Measurements from ENCODE around the gene CKMT2.
"Not testable (repeated sequence)": the region's sequence is repeated elsewhere in the genome, so short reads cannot be mapped to it uniquely, and the experiment has no call there.

Gene CKMT2

DNA sequence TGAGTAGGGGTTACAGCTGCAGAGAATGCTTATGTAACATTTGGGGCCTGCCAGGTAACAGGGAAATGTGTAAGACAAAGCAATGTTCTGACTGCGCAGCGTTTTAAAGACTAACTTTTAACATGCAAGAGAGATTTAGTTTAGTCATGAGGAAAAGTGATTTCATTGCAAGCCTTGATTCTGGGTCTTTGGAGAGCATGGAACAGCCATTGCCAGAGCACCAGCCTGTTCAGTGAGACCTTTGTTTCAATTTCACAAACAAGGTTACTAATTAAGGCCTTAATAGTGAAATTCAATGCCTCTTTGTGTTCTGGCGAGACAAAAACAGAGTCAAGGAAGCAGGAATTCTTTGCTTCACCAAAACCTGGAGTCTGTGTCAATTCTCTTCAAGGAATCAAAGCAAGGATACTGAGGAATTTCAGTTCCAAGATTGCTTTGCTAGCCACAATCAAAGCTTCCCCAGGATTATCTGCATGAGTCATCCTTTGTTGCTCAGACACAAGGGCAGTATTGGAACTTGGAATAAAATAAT lies 14.4 kb downstream of the CKMT2 start:
- Histone ChIP-seq H3K4me3 (no peak overlapping the region), H3K36me3 (ENCODE audit: insufficient read depth, low read length) (0 out of 2 replicates have a peak, but pooled peaks cover 9% of the 10 kb centered on the region), H3K27ac (no peak overlapping the region), H3K9ac (ENCODE audit: insufficient read length) (no peak overlapping the region), H3K9me3 (ENCODE audit: low read depth, low read length) (no peaks in the 10 kb centered on the region)
- TF ChIP-seq EZH2 (IDR thresholded peaks at IDR 0.05) (no peak), FOXP2 (optimal IDR thresholded peaks at IDR 0.05; ENCODE audit: control extremely low read depth, extremely low read length, insufficient read depth) (no peak), POLR2AphosphoS5 (IDR thresholded peaks at IDR 0.05; ENCODE audit: borderline replicate concordance, low read depth, low read length) (no peak)
- no peak for DNase-seq (ENCODE audit: low read depth, low spot score)

- H3K27ac ChIP-seq, result no peak overlapping the region
- DNase-seq (ENCODE audit: low read depth, low spot score), result no peak
- no peaks in the 10 kb centered on the region for H3K9me3 ChIP-seq (ENCODE audit: low read depth, low read length)
- TF ChIP-seq EZH2 (IDR thresholded peaks at IDR 0.05) (no peak), FOXP2 (optimal IDR thresholded peaks at IDR 0.05; ENCODE audit: control extremely low read depth, extremely low read length, insufficient read depth) (no peak), POLR2AphosphoS5 (IDR thresholded peaks at IDR 0.05; ENCODE audit: borderline replicate concordance, low read depth, low read length) (no peak)
- 0 out of 2 replicates have a peak, but pooled peaks cover 9% of the 10 kb centered on the region for H3K36me3 ChIP-seq (ENCODE audit: insufficient read depth, low read length)
- H3K9ac ChIP-seq (ENCODE audit: insufficient read length), result no peak overlapping the region
- no peak overlapping the region for H3K4me3 ChIP-seq
Observed at GRCh38 chr5:81249240-81249639, 16.1 kb downstream of the CKMT2 start.

- H3K4me3 ChIP-seq, result no peak overlapping the region
- H3K27ac ChIP-seq, result no peak overlapping the region
- no peaks in the 10 kb centered on the region for H3K9me3 ChIP-seq (ENCODE audit: low read depth, low read length)
- H3K9ac ChIP-seq (ENCODE audit: insufficient read length), result no peak overlapping the region
- no peak for TF ChIP-seq FOXP2 (optimal IDR thresholded peaks at IDR 0.05; ENCODE audit: control extremely low read depth, extremely low read length, insufficient read depth)
- no peak for TF ChIP-seq EZH2 (IDR thresholded peaks at IDR 0.05)
- no peak for TF ChIP-seq POLR2AphosphoS5 (IDR thresholded peaks at IDR 0.05; ENCODE audit: borderline replicate concordance, low read depth, low read length)
- DNase-seq (ENCODE audit: low read depth, low spot score), result no peak
- H3K36me3 ChIP-seq (ENCODE audit: insufficient read depth, low read length), result 0 out of 2 replicates have a peak, but pooled peaks cover 9% of the 10 kb centered on the region
Observed at GRCh38 chr5:81250004-81250403, 16.9 kb downstream of the CKMT2 start.

DNA sequence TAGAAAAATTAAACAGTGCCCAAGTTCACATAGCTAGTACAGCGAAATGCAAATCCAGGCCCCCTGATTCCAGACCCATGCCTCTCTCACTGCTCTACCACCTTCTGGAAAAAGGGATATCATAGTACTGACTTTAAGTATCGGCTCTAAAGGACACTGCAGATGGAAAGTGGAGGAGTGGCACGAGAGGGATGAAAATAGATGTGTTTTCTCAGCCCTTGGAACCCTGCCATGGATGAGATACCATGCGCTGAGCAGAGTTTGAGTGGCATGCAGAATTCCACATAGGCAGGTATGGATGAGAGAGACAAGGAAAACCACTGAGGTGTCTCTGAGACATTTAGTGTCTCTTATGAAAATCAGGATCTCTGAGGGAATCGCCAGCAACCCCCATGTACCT lies 18.8 kb downstream of the CKMT2 start:
- Histone ChIP-seq H3K36me3 (ENCODE audit: insufficient read depth, low read length) (0 out of 2 replicates have a peak, but pooled peaks cover 9% of the 10 kb centered on the region), H3K27ac (no peak overlapping the region), H3K9ac (ENCODE audit: insufficient read length) (no peak overlapping the region), H3K4me3 (no peak overlapping the region), H3K9me3 (ENCODE audit: low read depth, low read length) (no peaks in the 10 kb centered on the region)
- TF ChIP-seq EZH2 (IDR thresholded peaks at IDR 0.05) (no peak), POLR2AphosphoS5 (IDR thresholded peaks at IDR 0.05; ENCODE audit: borderline replicate concordance, low read depth, low read length) (no peak), FOXP2 (optimal IDR thresholded peaks at IDR 0.05; ENCODE audit: control extremely low read depth, extremely low read length, insufficient read depth) (no peak)
- no peak for DNase-seq (ENCODE audit: low read depth, low spot score)

DNA sequence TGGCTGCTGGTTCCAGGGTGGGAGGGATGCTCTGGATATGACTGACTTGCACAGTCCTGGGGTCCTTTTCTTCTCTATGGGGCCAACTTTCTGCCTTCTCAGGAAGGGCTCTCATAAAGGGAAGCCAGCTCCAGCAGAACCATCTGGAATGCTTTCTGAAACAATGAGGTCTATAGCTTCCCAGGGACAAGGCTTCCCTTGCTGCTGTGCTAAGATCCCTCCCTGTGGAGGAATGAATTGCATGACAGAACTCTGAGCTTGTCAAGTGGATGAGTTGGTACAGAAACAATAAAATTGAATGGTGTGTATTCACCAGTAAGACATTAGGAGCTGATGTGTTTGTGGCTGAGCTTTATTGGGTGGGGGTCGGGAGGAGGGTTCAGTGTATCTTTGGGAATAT lies 19.8 kb downstream of the CKMT2 start:
- Histone ChIP-seq H3K9ac (ENCODE audit: insufficient read length) (no peak overlapping the region), H3K27ac (no peak overlapping the region), H3K9me3 (ENCODE audit: low read depth, low read length) (no peaks in the 10 kb centered on the region), H3K36me3 (ENCODE audit: insufficient read depth, low read length) (0 out of 2 replicates have a peak, but pooled peaks cover 9% of the 10 kb centered on the region), H3K4me3 (no peak overlapping the region)
- TF ChIP-seq POLR2AphosphoS5 (IDR thresholded peaks at IDR 0.05; ENCODE audit: borderline replicate concordance, low read depth, low read length) (no peak), FOXP2 (optimal IDR thresholded peaks at IDR 0.05; ENCODE audit: control extremely low read depth, extremely low read length, insufficient read depth) (no peak), EZH2 (IDR thresholded peaks at IDR 0.05) (no peak)
- DNase-seq (ENCODE audit: low read depth, low spot score), result no peak

DNA sequence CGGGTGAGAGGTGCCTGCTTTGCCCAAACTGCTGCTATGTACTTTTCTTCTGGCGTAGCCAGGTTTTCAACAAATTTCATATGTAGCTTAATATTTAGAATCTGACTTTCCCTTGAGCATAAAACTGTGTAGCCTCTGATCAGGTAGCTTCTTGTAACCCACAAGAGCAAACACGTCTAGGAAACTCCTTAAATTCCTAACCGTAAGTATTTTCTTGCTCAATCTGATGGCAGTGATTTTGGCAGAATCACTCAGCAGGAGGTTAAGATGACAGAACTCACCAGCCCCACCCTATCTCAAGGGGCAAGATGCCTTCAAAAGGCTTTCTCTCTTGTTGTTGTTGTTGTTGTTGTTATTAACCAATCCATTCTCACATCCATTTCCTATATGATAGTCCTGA lies 20.8 kb downstream of the CKMT2 start:
- Histone ChIP-seq H3K27ac (no peak overlapping the region), H3K9ac (ENCODE audit: insufficient read length) (no peak overlapping the region), H3K9me3 (ENCODE audit: low read depth, low read length) (no peaks in the 10 kb centered on the region), H3K36me3 (ENCODE audit: insufficient read depth, low read length) (0 out of 2 replicates have a peak, but pooled peaks cover 9% of the 10 kb centered on the region), H3K4me3 (no peak overlapping the region)
- TF ChIP-seq POLR2AphosphoS5 (IDR thresholded peaks at IDR 0.05; ENCODE audit: borderline replicate concordance, low read depth, low read length) (no peak), EZH2 (IDR thresholded peaks at IDR 0.05) (no peak), FOXP2 (optimal IDR thresholded peaks at IDR 0.05; ENCODE audit: control extremely low read depth, extremely low read length, insufficient read depth) (no peak)
- no peak for DNase-seq (ENCODE audit: low read depth, low spot score)

DNA sequence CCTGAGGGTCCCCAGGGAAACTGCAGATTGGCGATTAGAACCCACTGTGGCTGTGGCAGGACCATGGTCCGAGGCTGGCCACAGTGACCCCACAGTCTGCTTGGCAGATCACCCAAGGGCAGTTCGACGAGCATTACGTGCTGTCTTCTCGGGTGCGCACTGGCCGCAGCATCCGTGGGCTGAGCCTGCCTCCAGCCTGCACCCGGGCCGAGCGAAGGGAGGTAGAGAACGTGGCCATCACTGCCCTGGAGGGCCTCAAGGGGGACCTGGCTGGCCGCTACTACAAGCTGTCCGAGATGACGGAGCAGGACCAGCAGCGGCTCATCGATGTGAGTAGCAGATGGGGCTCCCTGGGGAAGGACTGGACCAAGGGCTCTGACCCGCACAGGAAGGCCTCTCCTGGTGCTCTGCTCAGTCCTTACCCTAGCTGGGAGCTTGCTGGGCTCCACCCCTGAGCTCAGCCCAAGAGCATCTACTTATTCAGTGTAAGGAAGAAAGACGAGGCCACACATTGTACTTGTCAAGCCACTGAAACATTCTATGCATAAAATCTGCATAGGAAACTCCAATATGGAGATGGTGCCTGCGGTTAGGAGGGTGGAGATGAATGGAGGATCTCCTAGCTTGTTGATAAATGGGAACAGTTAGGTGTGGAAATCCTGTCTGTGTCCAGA lies 21.9 kb downstream of the CKMT2 start:
- no peak overlapping the region for H3K4me3 ChIP-seq
- 0 out of 2 replicates have a peak, but pooled peaks cover 7% of the 10 kb centered on the region for H3K36me3 ChIP-seq (ENCODE audit: insufficient read depth, low read length)
- H3K9ac ChIP-seq (ENCODE audit: insufficient read length), result no peak overlapping the region
- H3K27ac ChIP-seq, result no peak overlapping the region
- no peaks in the 10 kb centered on the region for H3K9me3 ChIP-seq (ENCODE audit: low read depth, low read length)
- no peak for DNase-seq (ENCODE audit: low read depth, low spot score)
- TF ChIP-seq POLR2AphosphoS5 (IDR thresholded peaks at IDR 0.05; ENCODE audit: borderline replicate concordance, low read depth, low read length) (no peak), FOXP2 (optimal IDR thresholded peaks at IDR 0.05; ENCODE audit: control extremely low read depth, extremely low read length, insufficient read depth) (no peak), EZH2 (IDR thresholded peaks at IDR 0.05) (no peak)

DNA sequence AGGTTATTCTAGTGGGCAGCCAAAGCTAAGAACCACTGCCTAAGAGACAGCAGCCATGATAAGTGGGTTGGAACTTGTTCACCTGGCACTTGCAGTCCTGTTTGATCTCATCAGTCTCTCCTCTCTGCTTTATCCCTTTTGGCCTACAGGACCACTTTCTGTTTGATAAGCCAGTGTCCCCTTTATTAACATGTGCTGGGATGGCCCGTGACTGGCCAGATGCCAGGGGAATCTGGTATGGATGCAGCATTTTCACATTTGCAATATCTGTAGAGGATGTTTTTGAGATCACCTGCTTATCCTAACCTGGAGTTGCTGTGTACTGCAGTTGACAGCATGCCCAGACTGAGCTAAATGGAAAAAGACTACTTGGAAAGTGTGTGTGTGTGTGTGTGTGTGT lies 23.6 kb downstream of the CKMT2 start:
- no peak for TF ChIP-seq FOXP2 (optimal IDR thresholded peaks at IDR 0.05; ENCODE audit: control extremely low read depth, extremely low read length, insufficient read depth)
- no peak for TF ChIP-seq POLR2AphosphoS5 (IDR thresholded peaks at IDR 0.05; ENCODE audit: borderline replicate concordance, low read depth, low read length)
- no peak for TF ChIP-seq EZH2 (IDR thresholded peaks at IDR 0.05)
- H3K9ac ChIP-seq (ENCODE audit: insufficient read length), result no peak overlapping the region
- no peaks in the 10 kb centered on the region for H3K9me3 ChIP-seq (ENCODE audit: low read depth, low read length)
- no peak overlapping the region for H3K4me3 ChIP-seq
- no peaks in the 10 kb centered on the region for H3K36me3 ChIP-seq (ENCODE audit: insufficient read depth, low read length)
- H3K27ac ChIP-seq, result no peak overlapping the region
- DNase-seq (ENCODE audit: low read depth, low spot score), result no peak

GRCh38 chr5:81262796-81263195 lies 29.7 kb downstream of the CKMT2 start:
- not testable (repeated sequence) for H3K9me3 ChIP-seq (ENCODE audit: low read depth, low read length); H3K36me3 ChIP-seq (ENCODE audit: insufficient read depth, low read length); H3K4me3 ChIP-seq; DNase-seq (ENCODE audit: low read depth, low spot score); H3K27ac ChIP-seq; H3K9ac ChIP-seq (ENCODE audit: insufficient read length)
